Caco-2 (cell line): ENCODE measurements around the gene KLK2. TPM values are rescaled to one million over a fixed set of nuclear protein-coding genes. Genes with fewer than 3 reads are reported as not detected.

Experiments used
- BruUV-seq: library from RNA; stranded (reverse); fragments of 400-500 nt; replicated peaks from 2 replicates; lab custom pipeline; 2021; lab: Mats Ljungman, UMichigan
- CTCF ChIA-PET: fragments of 300-600 bp; sonication (Branson Sonifier 250); formaldehyde crosslinking; loops from one replicate; lab custom pipeline; 2022; ENCODE audit warnings: antibody characterized with exemption; lab: Charles Lee
- POLR2A ChIA-PET: fragments of 300-600 bp; sonication (Branson Sonifier 250); formaldehyde crosslinking; loops from one replicate; lab custom pipeline; 2022; ENCODE audit warnings: antibody characterized with exemption; lab: Charles Lee
- DNase-seq, 2 experiments: peaks; one replicate each; pipeline versions ENCODE4 v3.0.0 to v3.0.0-alpha.2; 2020 to 2022
- H3K27me3 ChIP-seq: replicated peaks from 2 replicates; pipeline ENCODE4 v1.6.0; 2011; ENCODE audit warnings: low read length; ENCODE audit not compliant: control insufficient read depth, insufficient read depth
- H3K36me3 ChIP-seq: 2 replicates; pipeline ENCODE4 v1.5.1; 2011; ENCODE audit warnings: low read length; ENCODE audit not compliant: control insufficient read depth, insufficient read depth
- H3K4me1 ChIP-seq: fragments of 250-450 bp; sonication (Bioruptor Pico); 2 replicates; pipeline ENCODE4 v1.5.1; 2020; ENCODE audit warnings: mild to moderate bottlenecking
- H3K4me3 ChIP-seq: 2 replicates; pipeline ENCODE4 v1.5.1; 2011; ENCODE audit warnings: low read depth, mild to moderate bottlenecking, control low read depth, low read length
- H3K9me3 ChIP-seq: fragments of 250-450 bp; sonication (Bioruptor Pico); 2 replicates; pipeline ENCODE4 v1.5.1; 2020; ENCODE audit warnings: mild to moderate bottlenecking, moderate library complexity
- H3K27ac Mint-ChIP-seq: one replicate; pipeline ENCODE4 v1.8.0; 2022; ENCODE audit warnings: mixed read lengths; ENCODE audit not compliant: unreplicated experiment
- H3K27me3 Mint-ChIP-seq: one replicate; pipeline ENCODE4 v1.8.0; 2022; ENCODE audit warnings: mixed read lengths; ENCODE audit not compliant: insufficient read depth, unreplicated experiment
- H3K36me3 Mint-ChIP-seq: one replicate; pipeline ENCODE4 v1.8.0; 2022; ENCODE audit warnings: mild to moderate bottlenecking, mixed read lengths; ENCODE audit not compliant: insufficient read depth, unreplicated experiment
- H3K4me1 Mint-ChIP-seq: one replicate; pipeline ENCODE4 v1.8.0; 2022; ENCODE audit warnings: low read depth, mixed read lengths; ENCODE audit not compliant: unreplicated experiment
- H3K4me3 Mint-ChIP-seq: one replicate; pipeline ENCODE4 v1.8.0; 2022; ENCODE audit warnings: mild to moderate bottlenecking, moderate library complexity, mixed read lengths; ENCODE audit not compliant: unreplicated experiment
- H3K9me3 Mint-ChIP-seq: one replicate; pipeline ENCODE4 v1.8.0; 2022; ENCODE audit warnings: mixed read lengths; ENCODE audit not compliant: unreplicated experiment
- intact Hi-C: fragments of 100-400 bp; cut with micrococcal nuclease; formaldehyde crosslinking; loops from one replicate; pipeline ENCODE4 v1.10.0; 2022; ENCODE audit not compliant: unreplicated experiment
- total RNA-seq: library from RNA; stranded (reverse); gene quantifications from 2 replicates; pipeline ENCODE4 v1.2.3, GENCODE V29; 2022
- TF ChIP-seq, protein P1 (sequence below), 2 experiments: fragments of 200-600 bp in 1 of 2; IDR thresholded peaks; 1 replicate in 1 of 2; 2 replicates in 1 of 2; pipeline versions ENCODE4 v1.5.1 to v1.8.0; 2011 to 2022; ENCODE audit warnings: antibody characterized with exemption in 1 of 2, control low read depth in 1 of 2, inconsistent platforms in 1 of 2, low read depth in 1 of 2, low read length in 1 of 2, mild to moderate bottlenecking in 1 of 2, moderate library complexity in 1 of 2; ENCODE audit not compliant: insufficient read depth in 1 of 2, severe bottlenecking in 1 of 2, unreplicated experiment in 1 of 2

KLK2 gene
- total RNA-seq, 1 experiment from 2014 or later, result not detected

DNA sequence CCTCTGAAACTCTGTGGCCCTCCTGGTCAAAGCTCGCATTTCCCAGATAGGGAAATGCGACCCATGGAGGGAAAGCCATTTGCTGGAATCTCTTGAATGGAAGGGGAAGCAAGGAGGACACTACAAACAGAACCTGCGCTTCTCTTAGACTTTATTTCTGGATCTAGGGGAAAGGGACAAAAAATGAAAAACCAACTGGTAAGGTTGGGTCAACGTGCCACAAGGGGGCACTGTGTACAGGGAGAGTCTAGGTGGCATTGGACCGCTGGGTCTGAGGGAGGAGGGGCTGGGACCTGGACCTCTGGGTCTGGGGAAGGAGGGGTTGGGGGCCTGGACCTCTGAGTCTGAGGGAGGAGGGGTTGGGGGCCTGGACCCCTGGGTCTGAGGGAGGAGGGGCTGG is 33.0 kb downstream of the KLK2 start:
- BruUV-seq, result no TSS peak
- Histone ChIP-seq H3K36me3 (no peaks in the 10 kb centered on the region), H3K9me3 (no peaks in the 10 kb centered on the region), H3K4me3 (no peak overlapping the region), H3K4me1 (no peaks in the 10 kb centered on the region), H3K27me3 (no peaks in the 10 kb centered on the region)
- no peaks in the 10 kb centered on the region for H3K36me3 Mint-ChIP-seq
- H3K4me1 Mint-ChIP-seq, result no peaks in the 10 kb centered on the region
- no peak overlapping the region for H3K27ac Mint-ChIP-seq
- CTCF ChIA-PET, result interaction anchor here (1.4 kb wide), 1 partner anchor 16 kb away, joined by 6 read pairs; no protein-coding TSS in a partner anchor
- TF ChIP-seq, protein P1, sequence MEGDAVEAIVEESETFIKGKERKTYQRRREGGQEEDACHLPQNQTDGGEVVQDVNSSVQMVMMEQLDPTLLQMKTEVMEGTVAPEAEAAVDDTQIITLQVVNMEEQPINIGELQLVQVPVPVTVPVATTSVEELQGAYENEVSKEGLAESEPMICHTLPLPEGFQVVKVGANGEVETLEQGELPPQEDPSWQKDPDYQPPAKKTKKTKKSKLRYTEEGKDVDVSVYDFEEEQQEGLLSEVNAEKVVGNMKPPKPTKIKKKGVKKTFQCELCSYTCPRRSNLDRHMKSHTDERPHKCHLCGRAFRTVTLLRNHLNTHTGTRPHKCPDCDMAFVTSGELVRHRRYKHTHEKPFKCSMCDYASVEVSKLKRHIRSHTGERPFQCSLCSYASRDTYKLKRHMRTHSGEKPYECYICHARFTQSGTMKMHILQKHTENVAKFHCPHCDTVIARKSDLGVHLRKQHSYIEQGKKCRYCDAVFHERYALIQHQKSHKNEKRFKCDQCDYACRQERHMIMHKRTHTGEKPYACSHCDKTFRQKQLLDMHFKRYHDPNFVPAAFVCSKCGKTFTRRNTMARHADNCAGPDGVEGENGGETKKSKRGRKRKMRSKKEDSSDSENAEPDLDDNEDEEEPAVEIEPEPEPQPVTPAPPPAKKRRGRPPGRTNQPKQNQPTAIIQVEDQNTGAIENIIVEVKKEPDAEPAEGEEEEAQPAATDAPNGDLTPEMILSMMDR (IDR thresholded peaks at IDR 0.05; ENCODE audit: insufficient read depth in 1 of 2, low read depth in 1 of 2, low read length in 1 of 2, severe bottlenecking in 1 of 2, unreplicated experiment in 1 of 2), result peak in 1 of 2 experiments; percentile 26
- H3K9me3 Mint-ChIP-seq, result no peaks in the 10 kb centered on the region
- no peak overlapping the region for H3K4me3 Mint-ChIP-seq
- POLR2A ChIA-PET, result no interaction called here
- DNase-seq, result peak in 1 of 2 experiments; percentile 27
- peaks cover 9% of the 10 kb centered on the region for H3K27me3 Mint-ChIP-seq
- intact Hi-C loops, result no loop called here

DNA sequence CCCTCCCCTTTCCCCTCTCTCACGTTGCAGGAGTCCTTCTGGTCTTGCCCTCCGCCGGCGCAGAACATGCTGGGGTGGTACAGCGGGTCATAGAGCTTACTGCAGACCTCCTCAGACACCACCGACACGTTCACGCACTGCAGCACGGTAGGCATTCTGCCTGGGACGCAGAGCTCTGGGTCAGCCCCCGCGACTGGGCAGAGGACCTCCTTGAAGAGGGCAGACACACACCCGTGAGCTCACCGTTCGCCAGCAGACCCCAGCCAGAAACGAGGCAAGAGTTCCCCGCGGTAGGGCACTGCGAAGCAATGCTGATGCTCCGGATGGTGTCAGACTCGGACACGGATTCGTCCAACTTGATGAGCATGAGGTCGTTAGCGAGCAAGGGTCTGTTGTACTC is 35.1 kb downstream of the KLK2 start:
- Mint-ChIP-seq H3K36me3 (no peaks in the 10 kb centered on the region), H3K9me3 (no peaks in the 10 kb centered on the region), H3K27me3 (peaks cover 12% of the 10 kb centered on the region), H3K4me3 (no peak overlapping the region), H3K4me1 (no peaks in the 10 kb centered on the region), H3K27ac (no peak overlapping the region)
- POLR2A ChIA-PET, result no interaction called here
- H3K36me3 ChIP-seq, result no peaks in the 10 kb centered on the region
- no peaks in the 10 kb centered on the region for H3K9me3 ChIP-seq
- DNase-seq, result no peak
- TF ChIP-seq, protein P1 (IDR thresholded peaks at IDR 0.05; ENCODE audit: insufficient read depth in 1 of 2, low read depth in 1 of 2, low read length in 1 of 2, severe bottlenecking in 1 of 2, unreplicated experiment in 1 of 2), result no peak
- H3K4me3 ChIP-seq, result no peak overlapping the region
- BruUV-seq, result no TSS peak
- H3K4me1 ChIP-seq, result no peaks in the 10 kb centered on the region
- H3K27me3 ChIP-seq, result no peaks in the 10 kb centered on the region
- CTCF ChIA-PET, result no interaction called here
- intact Hi-C loops, result no loop called here

DNA sequence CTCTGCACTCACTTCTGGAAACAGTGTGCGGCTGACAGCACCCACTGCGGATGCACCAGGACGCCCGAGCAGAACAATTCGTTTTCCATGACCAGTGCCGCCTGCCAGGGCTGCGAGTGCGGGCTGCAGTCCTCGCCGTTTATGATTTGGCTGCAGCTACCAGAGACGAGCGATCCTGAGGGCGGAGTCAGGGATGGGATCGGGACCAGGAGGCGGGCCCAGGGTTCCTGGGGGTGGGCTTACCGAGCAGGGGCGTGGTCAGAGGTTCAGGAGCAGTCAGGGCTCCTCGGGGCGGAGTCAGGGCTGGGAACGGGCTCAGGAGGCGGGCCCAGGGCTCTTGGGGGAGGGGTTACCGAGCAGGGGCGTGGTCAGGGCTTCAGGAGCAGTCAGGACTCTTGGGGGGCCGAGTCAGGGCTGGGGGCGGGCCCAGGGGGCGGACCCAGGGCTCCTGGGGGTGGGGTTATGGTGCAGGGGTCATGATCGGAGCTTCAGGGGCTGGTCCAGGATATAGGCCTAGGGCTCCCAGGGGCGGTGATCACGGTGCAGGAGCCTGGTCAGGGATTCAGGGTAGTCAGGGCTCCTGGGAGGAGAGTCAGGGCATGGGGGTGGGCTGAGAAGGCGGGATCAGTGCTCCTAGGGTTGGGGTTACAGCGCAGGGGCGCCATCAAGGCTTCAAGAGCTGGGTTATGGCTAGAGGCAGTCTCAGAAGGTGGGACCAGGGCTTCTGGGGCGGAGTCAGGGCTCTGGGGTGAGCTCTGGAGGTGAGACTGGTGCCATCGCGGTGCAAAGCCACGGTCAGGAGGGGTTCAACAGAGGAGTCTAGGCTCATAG is 36.2 kb downstream of the KLK2 start:
- DNase-seq, result peak; percentile 42 to 81
- CTCF ChIA-PET, result no interaction called here
- Mint-ChIP-seq H3K4me1 (no peaks in the 10 kb centered on the region), H3K27me3 (peaks cover 12% of the 10 kb centered on the region), H3K36me3 (no peaks in the 10 kb centered on the region), H3K9me3 (no peaks in the 10 kb centered on the region), H3K27ac (no peak overlapping the region), H3K4me3 (no peak overlapping the region)
- no peaks in the 10 kb centered on the region for H3K9me3 ChIP-seq
- TF ChIP-seq, protein P1 (IDR thresholded peaks at IDR 0.05; ENCODE audit: insufficient read depth in 1 of 2, low read depth in 1 of 2, low read length in 1 of 2, severe bottlenecking in 1 of 2, unreplicated experiment in 1 of 2), result no peak
- H3K4me1 ChIP-seq, result no peaks in the 10 kb centered on the region
- POLR2A ChIA-PET, result no interaction called here
- intact Hi-C loops, result no loop called here
- no peaks in the 10 kb centered on the region for H3K27me3 ChIP-seq
- H3K36me3 ChIP-seq, result no peaks in the 10 kb centered on the region
- BruUV-seq, result no TSS peak
- H3K4me3 ChIP-seq, result no peak overlapping the region
